HG03520 (cell line): ENCODE results near the gene NBDY.

Source experiments
- ATAC-seq: cut with Tn5 transposase; IDR thresholded peaks from one replicate; pipeline ENCODE4 v1.9.1; 2021; ENCODE audit warnings: mild to moderate bottlenecking, moderate library complexity; ENCODE audit not compliant: unreplicated experiment

The NBDY gene

GRCh38 chrX:56784666-56785065 is 55.6 kb downstream of the NBDY start:
- no peak for ATAC-seq

DNA sequence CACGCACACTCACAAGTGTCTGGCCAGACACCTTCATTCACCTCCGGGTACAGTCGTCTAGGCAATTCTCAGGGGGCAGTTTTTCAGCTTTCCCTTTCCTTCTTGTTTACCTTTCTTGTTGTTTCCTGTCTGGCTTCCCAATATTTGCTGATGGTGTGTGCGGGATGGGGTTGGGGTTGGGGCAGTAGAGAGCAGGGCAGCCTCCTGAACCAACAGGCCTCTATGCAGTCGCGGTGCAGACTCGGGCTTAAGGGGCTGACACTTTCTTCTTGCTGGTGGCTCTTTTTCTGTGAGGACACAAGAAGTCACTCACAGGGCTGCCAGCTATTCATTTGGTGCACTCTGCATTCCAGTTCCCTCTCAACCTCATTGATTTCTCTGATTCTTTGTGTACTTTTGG is 56.4 kb downstream of the NBDY start:
- no peak for ATAC-seq

DNA sequence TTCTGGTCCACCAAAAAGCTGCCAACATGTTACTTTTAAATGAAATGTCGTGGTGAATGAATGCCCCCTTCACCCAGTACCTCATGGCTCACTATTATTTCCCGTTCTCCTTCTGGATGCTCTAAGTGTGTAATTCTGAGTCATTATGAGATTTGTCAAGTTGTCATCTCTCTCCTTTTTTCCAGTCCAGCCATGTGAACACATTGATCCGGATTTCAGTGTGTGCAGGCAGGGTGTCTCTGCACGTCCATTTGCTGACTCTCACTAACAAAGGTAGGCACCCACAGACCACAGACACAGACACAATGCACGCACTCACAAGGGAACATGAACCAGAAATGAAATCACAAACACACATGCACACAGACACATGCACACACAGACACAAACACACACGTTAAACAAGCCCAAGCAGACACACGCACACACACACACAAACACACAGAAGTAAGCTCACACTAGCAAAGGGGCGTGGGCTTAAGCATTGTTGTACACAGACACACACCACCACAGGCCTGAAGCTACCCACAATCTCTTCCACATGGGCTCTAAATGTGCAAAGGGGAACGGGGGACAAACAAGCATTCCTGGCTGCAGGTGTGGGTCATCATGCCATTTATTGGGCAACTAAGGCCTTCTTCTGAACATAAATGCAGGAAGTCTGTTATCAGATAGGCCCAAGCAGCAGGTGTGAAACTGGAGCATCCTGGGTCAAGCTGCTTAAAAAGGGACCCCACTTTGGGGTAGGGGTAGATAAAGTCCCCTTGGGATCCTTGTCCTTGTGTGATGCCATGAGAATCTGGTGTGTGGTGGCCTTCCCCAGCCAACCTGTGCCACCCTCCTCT is 58.1 kb downstream of the NBDY start:
- no peak for ATAC-seq

- ATAC-seq, result no peak
These were observed 58.7 kb downstream of the NBDY start for GRCh38 chrX:56787734-56788152.

- no peak for ATAC-seq
These were observed 59.2 kb downstream of the NBDY start for GRCh38 chrX:56788229-56788628.

- peak; percentile 46 for ATAC-seq
These were observed 59.7 kb downstream of the NBDY start for GRCh38 chrX:56788717-56789122.

DNA sequence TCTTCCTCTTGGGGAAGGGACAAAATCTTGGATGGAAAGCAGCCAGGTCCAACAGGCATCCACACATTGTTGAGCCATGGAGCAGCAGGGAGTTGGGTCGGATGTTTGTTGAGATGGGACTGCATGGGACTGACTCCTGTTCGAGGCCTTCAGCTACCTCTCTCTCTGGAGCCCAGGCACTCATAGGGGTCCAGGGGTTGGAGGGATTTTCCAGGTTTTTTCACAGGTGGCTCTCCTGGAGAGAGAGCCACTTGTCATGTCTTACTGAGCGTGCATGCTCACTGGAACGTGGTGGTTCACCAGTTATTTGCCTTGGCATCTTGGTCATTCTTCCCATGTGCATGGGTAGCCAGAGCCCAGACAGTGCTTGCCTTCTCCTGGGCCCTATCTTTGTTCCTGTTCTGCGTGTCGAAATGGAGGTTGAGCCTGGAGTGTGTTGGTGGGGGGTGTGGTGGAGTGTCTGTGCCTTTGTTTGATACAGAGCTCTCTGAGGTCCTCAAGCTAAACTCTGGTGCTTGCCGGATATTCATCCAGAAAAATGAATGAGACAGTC is 60.6 kb downstream of the NBDY start:
- no peak for ATAC-seq

GRCh38 chrX:56790778-56791177 is 61.7 kb downstream of the NBDY start:
- ATAC-seq, result no peak

DNA sequence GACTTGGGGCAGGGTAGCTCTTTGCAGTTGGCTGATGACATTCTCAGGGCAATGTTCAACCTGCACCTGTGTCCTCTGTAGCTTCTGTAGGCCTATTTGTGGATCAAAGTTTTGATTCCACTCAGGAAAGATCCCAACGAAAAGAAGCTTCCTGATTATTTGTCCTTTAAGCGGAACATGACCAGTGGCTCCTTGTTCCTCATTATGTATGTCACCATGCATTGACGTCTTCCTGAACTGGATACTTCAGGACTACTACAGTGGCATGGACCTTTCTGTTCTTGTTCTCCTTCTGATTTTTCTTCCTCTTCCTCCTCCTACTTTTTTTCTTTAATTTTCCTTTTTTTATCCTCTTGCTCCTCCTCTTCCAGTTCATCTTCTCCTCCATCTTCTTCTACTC is 62.4 kb downstream of the NBDY start:
- ATAC-seq, result no peak

- ATAC-seq, result no peak
These were observed 63.4 kb downstream of the NBDY start for GRCh38 chrX:56792270-56793111.

GRCh38 chrX:56793112-56793430 is 64.0 kb downstream of the NBDY start:
- no peak for ATAC-seq

DNA sequence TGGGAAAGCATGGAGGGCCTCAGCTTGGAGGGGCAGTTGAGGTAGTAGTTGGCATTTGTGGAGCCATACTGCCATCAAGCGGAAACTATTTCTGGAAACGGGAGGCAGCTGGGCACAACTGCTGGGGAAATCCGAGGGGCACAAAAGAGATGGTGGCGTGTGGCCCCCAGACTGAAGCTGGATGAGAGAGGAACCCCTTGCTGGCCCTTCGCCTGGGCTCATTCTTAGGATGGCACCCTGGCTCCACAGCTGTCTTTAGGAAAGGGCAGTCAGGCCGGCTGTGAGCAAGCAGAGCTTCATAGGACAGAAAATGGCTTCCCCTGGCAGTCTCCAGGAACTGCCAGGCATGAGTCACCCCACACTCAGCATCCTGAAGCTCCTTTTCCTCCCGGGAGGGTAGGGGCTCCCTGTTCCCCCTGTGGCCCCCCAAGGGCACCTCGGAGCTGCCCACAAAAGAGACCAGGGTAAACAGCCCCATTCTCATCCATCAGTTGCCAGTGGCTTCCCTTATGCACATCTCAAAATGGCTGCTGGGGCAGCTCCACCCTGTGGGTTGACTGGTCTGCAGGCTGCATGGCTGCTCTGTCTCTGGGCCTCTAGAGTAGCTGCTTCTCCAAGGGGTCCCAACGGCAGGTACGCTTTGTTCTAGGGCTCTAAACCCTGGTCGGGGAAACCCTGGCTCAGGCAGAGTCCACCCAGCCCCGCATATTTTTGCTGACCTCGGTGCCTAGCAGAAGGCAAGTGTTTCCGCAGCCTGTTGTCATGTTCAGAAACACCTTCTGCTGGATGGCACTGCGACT is 64.7 kb downstream of the NBDY start:
- no peak for ATAC-seq

DNA sequence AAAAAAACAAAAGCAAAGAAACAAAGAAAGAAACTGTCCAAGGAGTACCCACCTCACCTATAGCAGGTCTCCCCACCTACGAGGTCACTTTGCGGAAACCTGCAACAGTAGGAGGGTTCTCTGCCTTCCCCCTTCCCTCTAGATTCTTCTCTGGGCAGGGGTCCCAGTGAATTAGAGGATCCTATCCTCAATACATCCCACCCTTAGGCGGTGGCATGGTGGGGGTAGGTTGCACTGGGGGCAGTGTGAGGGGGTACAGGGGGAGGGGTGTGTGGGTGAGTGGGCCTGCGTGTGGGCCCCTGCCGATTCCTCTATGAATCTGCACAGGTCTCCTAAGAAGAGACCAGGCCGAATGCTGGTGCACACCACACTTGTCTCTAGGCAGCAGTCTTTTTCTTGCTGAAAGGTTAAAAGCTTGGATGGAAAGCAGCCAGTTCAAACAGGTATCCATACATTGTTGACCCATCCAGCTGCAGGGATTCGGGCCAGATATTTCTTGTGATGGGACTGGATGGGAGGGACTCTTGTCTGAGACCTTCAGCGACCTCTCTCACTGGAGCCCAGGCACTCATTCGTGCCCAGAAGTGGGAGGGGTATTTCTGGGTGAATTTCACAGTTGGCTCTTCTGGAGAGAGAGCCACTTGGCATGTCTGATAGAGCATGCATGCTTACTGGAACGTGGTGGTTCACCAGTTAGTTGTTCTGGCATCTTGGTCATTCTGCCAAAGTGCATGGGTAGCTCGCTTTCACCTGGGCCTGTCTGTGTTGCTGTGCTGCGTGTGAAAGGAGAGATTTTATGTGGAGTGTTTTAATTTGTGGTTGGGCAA is 65.6 kb downstream of the NBDY start:
- no peak for ATAC-seq

- ATAC-seq, result no peak
These were observed 66.3 kb downstream of the NBDY start for GRCh38 chrX:56795309-56795868.

DNA sequence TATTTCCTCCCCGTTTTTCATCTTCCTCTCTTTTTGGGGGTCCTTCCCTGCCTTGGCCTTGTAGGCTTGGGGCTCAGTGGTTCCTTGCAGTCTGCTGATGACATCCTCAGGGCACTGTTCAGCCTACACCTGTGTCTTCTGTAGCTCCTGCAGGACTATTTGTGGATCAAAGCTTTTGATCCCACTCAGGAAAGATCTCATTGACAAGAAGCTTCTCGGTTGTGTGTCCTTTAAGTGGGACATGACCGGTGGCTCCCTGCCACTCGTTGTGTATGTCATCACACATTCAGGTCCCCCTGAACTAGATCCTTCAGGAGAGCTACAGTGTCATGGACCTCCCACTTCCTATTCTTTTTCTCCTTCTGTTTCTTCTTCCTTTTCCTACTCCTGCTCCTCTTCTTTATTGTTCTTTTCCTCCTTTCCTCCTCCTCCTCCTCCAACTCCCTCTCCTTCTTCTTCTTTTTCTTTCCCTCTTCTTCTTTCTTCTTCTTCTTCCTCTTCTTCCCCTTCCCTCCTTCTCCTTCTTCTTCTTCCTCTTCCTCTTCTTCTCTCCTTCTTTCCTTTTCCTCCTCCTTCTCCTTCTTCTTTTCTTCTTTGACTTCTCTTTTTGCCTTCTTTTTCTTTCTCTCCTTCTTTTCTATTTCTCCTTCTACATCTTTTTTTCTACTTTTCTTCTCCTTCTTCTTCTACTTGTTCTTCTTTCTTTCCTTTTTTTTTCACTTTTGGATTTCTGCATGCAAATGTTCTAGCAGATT is 67.8 kb downstream of the NBDY start:
- no peak for ATAC-seq

- ATAC-seq, result no peak
These were observed 68.7 kb downstream of the NBDY start for GRCh38 chrX:56797574-56798338.

DNA sequence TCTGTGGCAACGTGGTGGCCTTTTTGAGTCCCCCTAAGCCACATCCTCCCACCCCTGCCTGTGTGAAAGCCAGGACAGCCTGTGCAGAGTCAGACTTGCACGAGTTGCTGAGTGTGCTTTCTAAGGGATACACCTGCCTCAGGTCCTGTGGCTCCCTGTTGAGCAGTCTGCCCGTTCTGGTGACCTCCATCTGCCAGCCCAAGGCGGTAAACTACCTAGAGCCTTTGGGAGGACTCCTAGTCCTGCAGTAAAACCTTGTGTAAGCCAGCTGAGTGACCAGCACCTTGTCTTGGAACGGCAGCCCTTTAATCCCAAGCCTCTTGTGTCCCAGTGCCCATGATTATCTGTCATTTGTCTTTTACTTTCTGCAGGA is 69.3 kb downstream of the NBDY start:
- ATAC-seq, result no peak
